Measurements from ENCODE around the gene ACP6.

ACP6 gene

DNA sequence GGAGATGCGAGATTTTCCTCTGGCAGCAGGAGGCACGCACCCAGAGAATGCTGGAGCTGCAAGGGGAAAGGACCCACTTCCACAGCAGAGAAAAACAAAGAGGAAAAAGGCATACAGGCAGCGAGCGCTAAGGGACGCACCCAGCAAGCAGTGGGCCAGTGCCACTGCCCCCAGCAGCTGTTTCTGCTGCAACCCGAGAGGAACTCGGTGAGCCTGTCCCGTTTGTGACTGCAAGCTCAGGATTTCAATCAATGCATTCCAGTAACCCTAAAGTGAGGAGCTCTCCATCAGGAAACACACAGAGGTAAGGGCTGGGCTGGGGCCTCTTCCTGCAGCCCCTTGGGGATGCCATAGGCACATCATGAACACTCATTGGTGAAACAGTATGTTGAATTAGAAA is 58.7 kb downstream of the ACP6 start:
- H3K4me3 ChIP-seq (ENCODE audit: low read depth in 1 of 2, low read length in 1 of 2): no peak overlapping the region
- no peaks in the 10 kb centered on the region for H3K27me3 ChIP-seq
- no peaks in the 10 kb centered on the region for H3K4me1 ChIP-seq (ENCODE audit: control insufficient read depth in 1 of 2, insufficient read depth in 1 of 2, low read depth in 1 of 2, low read length in 1 of 2)
- peaks cover 5% of the 10 kb centered on the region for H3K36me3 ChIP-seq
- H3K27ac ChIP-seq: no peak overlapping the region
- H3K9me3 ChIP-seq: no peaks in the 10 kb centered on the region
- TF ChIP-seq, protein P1, sequence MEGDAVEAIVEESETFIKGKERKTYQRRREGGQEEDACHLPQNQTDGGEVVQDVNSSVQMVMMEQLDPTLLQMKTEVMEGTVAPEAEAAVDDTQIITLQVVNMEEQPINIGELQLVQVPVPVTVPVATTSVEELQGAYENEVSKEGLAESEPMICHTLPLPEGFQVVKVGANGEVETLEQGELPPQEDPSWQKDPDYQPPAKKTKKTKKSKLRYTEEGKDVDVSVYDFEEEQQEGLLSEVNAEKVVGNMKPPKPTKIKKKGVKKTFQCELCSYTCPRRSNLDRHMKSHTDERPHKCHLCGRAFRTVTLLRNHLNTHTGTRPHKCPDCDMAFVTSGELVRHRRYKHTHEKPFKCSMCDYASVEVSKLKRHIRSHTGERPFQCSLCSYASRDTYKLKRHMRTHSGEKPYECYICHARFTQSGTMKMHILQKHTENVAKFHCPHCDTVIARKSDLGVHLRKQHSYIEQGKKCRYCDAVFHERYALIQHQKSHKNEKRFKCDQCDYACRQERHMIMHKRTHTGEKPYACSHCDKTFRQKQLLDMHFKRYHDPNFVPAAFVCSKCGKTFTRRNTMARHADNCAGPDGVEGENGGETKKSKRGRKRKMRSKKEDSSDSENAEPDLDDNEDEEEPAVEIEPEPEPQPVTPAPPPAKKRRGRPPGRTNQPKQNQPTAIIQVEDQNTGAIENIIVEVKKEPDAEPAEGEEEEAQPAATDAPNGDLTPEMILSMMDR (IDR thresholded peaks at IDR 0.05): no peak

DNA sequence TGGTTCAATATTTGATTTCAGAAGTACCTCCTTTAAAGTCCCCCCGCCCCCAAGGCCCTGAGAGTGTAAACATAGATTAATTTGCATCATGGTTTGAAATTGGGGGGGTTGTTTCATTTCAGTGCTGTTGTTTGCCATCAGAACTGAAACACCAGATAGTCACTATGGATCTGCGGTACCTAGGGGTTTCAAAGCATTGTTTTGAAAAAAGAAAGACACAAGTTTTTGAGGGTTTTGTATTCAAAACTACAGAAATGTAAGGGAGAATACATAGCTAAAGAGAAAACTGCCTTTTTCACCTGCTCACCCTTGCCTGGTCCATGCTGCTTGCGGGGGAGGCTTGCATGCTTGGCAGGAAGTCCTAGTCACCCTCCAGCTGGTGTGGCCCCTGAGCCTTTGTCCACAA is 59.3 kb downstream of the ACP6 start:
- TF ChIP-seq, protein P1 (IDR thresholded peaks at IDR 0.05): no peak

DNA sequence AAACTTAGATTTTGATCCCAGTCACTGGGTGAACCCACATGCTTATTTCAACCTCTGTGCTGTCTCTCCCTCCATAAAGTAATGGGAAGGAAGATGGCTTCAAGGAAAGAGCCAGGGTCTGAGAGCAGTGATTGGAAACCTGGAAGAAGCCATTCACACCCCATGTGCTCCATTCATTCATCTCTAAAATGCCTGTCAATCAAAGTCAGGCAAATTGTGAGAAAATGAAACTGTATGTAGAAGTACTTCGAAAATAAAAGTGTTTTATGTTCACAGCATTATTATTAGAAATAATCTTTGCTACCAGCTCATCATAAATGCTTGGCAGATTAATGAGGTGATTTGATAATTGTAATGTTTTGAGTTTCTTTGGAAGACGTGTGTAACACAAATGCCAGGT is 61.0 kb downstream of the ACP6 start:
- Histone ChIP-seq H3K4me3 (ENCODE audit: low read depth in 1 of 2, low read length in 1 of 2) (no peak overlapping the region), H3K27ac (no peak overlapping the region), H3K9me3 (no peaks in the 10 kb centered on the region), H3K27me3 (peaks cover 10% of the 10 kb centered on the region), H3K36me3 (peaks cover 5% of the 10 kb centered on the region), H3K4me1 (ENCODE audit: control insufficient read depth in 1 of 2, insufficient read depth in 1 of 2, low read depth in 1 of 2, low read length in 1 of 2) (no peaks in the 10 kb centered on the region)
- TF ChIP-seq, protein P1 (IDR thresholded peaks at IDR 0.05): no peak

More for the DNA sequence above, 59.3 kb downstream of the ACP6 start:
- H3K36me3 ChIP-seq: peaks cover 5% of the 10 kb centered on the region
- H3K4me3 ChIP-seq (ENCODE audit: low read depth in 1 of 2, low read length in 1 of 2): no peak overlapping the region
- H3K27ac ChIP-seq: no peak overlapping the region
- H3K9me3 ChIP-seq: no peaks in the 10 kb centered on the region
- no peaks in the 10 kb centered on the region for H3K4me1 ChIP-seq (ENCODE audit: control insufficient read depth in 1 of 2, insufficient read depth in 1 of 2, low read depth in 1 of 2, low read length in 1 of 2)
- peaks cover 5% of the 10 kb centered on the region for H3K27me3 ChIP-seq

DNA sequence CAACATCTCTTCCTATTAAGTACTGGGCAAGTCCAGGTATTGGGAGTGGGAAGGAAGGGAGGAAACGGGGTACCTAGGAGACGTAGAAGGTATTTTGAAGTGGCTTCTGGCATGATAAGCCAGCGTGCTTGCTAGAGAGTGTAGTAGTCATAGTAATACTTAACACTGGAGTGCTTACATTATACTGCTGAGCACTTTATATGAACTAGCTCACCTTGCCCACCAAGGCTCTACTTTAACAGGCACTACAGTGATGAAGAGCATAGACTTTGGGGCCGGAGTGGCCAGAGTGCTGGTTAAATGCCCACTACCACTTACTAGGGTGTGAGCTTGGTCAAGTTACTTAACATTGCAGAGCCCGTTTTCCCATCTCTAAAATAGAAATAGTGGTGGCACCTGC is 61.7 kb downstream of the ACP6 start:
- H3K36me3 ChIP-seq: peaks cover 5% of the 10 kb centered on the region

DNA sequence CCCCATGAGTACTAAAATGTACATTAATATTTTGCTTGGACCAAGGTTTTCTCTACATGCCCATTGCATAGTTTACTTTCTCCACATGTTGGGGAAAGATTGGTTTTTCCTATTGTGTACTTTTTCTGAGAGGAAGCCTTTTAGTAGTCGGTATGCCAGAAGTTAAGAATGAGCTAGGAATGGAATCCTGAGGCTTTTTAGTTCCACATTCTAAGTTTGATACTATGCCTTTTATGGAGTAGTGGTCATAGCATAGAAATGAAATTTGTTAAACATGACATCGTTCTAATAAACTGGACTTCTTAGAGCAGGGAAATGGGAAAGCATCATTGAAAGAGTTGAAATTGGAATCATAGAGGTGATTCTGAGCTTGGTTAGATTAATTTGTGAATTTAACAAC is 64.7 kb downstream of the ACP6 start:
- peaks cover 25% of the 10 kb centered on the region for H3K27me3 ChIP-seq
- no peaks in the 10 kb centered on the region for H3K9me3 ChIP-seq
- TF ChIP-seq, protein P1 (IDR thresholded peaks at IDR 0.05): no peak

More for the DNA sequence above, 61.7 kb downstream of the ACP6 start:
- no peaks in the 10 kb centered on the region for H3K4me1 ChIP-seq (ENCODE audit: control insufficient read depth in 1 of 2, insufficient read depth in 1 of 2, low read depth in 1 of 2, low read length in 1 of 2)
- no peak overlapping the region for H3K27ac ChIP-seq
- H3K27me3 ChIP-seq: peaks cover 10% of the 10 kb centered on the region
- no peaks in the 10 kb centered on the region for H3K9me3 ChIP-seq
- TF ChIP-seq, protein P1 (IDR thresholded peaks at IDR 0.05): no peak
- H3K4me3 ChIP-seq (ENCODE audit: low read depth in 1 of 2, low read length in 1 of 2): no peak overlapping the region

DNA sequence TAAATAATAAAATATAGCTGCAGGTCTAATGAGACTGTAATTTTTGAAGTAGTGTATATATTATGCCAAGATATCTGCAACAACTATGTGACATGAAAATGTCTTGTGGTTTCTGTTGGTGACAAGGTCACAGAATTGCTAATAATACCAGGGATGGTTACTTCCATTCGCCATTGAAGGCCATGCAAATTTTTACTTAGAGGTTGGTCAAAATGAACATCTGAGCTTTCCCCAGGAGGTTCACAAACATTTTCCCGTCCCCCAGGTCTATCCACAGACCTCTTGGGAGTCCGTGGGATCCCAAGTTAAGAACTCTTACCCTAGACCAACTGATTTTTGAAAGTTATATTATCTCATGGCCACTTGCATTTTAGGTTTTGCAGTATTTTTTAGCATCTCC is 66.3 kb downstream of the ACP6 start:
- H3K9me3 ChIP-seq: no peaks in the 10 kb centered on the region
- H3K4me1 ChIP-seq (ENCODE audit: control insufficient read depth in 1 of 2, insufficient read depth in 1 of 2, low read depth in 1 of 2, low read length in 1 of 2): peaks cover 9 to 13% of the 10 kb centered on the region in 2 experiments
- TF ChIP-seq, protein P1 (IDR thresholded peaks at IDR 0.05): no peak
- no peaks in the 10 kb centered on the region for H3K36me3 ChIP-seq
- H3K27ac ChIP-seq: no peak overlapping the region
- H3K27me3 ChIP-seq: peaks cover 38% of the 10 kb centered on the region
- H3K4me3 ChIP-seq (ENCODE audit: low read depth in 1 of 2, low read length in 1 of 2): no peak overlapping the region

More for the DNA sequence above, 64.7 kb downstream of the ACP6 start:
- H3K36me3 ChIP-seq: no peaks in the 10 kb centered on the region
- peaks cover 2 to 5% of the 10 kb centered on the region in 2 experiments for H3K4me1 ChIP-seq (ENCODE audit: control insufficient read depth in 1 of 2, insufficient read depth in 1 of 2, low read depth in 1 of 2, low read length in 1 of 2)
- H3K27ac ChIP-seq: no peak overlapping the region
- no peak overlapping the region for H3K4me3 ChIP-seq (ENCODE audit: low read depth in 1 of 2, low read length in 1 of 2)
